Prostate gland (tissue), 2 donors: ENCODE results near the gene C1orf87.

ENCODE experiments used
- CTCF ChIP-seq, 4 experiments: fragments of 200-600 bp in 2 of 4; fragments of 450-650 bp in 2 of 4; sonication (generic) in 2 of 4; IDR thresholded peaks; 1 replicate in 3 of 4; 2 replicates in 1 of 4; pipeline ENCODE4 v1.5.1; 2016 to 2019; ENCODE audit warnings: antibody characterized with exemption in 4 of 4, mild to moderate bottlenecking in 2 of 4, moderate library complexity in 2 of 4
- POLR2A ChIP-seq: fragments of 450-650 bp; IDR thresholded peaks from one replicate; pipeline ENCODE4 v1.6.1; 2016; ENCODE audit warnings: antibody characterized with exemption, mild to moderate bottlenecking

GRCh38 chr1:60090655-60091054 is 17.1 kb upstream of the C1orf87 start:
- no peak for TF ChIP-seq CTCF (IDR thresholded peaks at IDR 0.05)
- no peak for TF ChIP-seq POLR2A
